Epithelial cell of proximal tubule (primary cell): Measurements from ENCODE around the gene GNG12. TPM values are rescaled to one million over a fixed set of nuclear protein-coding genes. Genes with fewer than 3 reads are reported as not detected.

Experiments
- DNase-seq: peaks from one replicate; pipeline ENCODE4 v3.0.0-alpha.2; 2011; ENCODE audit warnings: low read depth
- H3K4me3 ChIP-seq: 2 replicates; pipeline ENCODE4 v1.5.1; 2011; ENCODE audit warnings: low read depth, mild to moderate bottlenecking, low read length
- total RNA-seq: library from RNA; depleted of rRNA; stranded (reverse); fragments of >200 nt; gene quantifications from 2 replicates; pipeline ENCODE4 v1.2.3, GENCODE V29; 2015
- TF ChIP-seq, protein P1 (sequence below): conservative IDR thresholded peaks from 2 replicates; pipeline ENCODE4 v1.5.1; 2012; ENCODE audit warnings: low read depth, mild to moderate bottlenecking, low read length

The GNG12 gene
- total RNA-seq, 1 donor from 2014 or later = 67.1 TPM

DNA sequence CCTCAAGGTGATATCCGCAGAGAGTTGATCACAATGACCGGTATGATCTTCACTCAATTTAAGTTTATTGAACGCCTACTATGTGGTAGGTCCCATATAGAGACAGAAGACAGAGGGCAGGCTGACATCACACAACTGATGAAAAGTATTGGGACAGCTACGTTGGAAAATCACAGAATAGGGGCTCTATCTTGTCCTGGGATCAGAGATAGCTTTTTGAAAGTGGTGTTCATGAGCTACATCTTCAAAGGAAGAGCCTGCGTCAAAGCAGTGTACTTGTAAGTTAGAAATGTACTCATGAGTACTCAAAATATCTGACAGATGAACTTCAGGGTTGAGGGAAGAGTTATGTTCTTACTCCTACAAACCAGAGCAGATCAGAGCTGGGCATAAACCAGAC, 93.9 kb downstream of the GNG12 start:
- TF ChIP-seq, protein P1, sequence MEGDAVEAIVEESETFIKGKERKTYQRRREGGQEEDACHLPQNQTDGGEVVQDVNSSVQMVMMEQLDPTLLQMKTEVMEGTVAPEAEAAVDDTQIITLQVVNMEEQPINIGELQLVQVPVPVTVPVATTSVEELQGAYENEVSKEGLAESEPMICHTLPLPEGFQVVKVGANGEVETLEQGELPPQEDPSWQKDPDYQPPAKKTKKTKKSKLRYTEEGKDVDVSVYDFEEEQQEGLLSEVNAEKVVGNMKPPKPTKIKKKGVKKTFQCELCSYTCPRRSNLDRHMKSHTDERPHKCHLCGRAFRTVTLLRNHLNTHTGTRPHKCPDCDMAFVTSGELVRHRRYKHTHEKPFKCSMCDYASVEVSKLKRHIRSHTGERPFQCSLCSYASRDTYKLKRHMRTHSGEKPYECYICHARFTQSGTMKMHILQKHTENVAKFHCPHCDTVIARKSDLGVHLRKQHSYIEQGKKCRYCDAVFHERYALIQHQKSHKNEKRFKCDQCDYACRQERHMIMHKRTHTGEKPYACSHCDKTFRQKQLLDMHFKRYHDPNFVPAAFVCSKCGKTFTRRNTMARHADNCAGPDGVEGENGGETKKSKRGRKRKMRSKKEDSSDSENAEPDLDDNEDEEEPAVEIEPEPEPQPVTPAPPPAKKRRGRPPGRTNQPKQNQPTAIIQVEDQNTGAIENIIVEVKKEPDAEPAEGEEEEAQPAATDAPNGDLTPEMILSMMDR = no peak
- no peak for DNase-seq
- no peak overlapping the region for H3K4me3 ChIP-seq

DNA sequence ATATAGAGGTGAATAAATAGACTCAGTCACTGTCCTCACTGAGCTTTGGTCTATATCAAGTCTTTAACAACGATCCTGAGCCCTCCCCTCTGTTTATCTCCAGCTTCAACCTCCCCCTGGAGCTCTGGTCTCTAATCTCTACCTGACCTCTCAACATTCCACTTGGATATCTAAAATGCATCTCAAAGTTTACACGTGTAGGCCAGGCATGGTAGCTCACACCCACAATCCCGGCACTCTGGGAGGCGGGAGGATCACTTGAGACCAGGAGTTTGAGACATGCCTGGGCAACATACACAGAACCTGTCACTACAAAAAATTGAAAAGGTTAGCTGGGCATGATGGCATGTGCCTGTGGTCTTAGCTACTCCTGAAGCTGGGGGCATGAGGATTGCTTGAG, 94.9 kb downstream of the GNG12 start:
- TF ChIP-seq, protein P1 = no peak
- H3K4me3 ChIP-seq = no peak overlapping the region
- DNase-seq = no peak

DNA sequence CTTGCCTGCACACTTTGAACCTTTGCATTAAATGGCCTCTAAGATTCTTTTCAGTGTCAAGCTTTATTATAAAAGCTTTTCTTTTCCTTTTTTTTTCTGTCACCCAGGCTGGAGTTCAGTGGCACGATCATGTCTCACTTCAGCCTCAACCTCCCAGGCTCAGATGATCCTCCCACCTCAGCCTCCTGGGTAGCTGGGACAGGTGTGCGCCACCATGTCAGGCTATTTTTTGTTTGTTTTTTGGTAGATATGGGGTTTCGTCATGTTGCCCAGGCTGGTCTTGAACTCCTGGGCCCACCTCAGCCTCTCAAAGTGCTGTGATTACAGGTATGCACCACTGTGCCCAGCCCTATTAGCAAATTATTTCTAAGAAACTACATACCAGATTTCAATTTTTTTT, 95.4 kb downstream of the GNG12 start:
- DNase-seq = no peak
- TF ChIP-seq, protein P1 = no peak
- no peak overlapping the region for H3K4me3 ChIP-seq

DNA sequence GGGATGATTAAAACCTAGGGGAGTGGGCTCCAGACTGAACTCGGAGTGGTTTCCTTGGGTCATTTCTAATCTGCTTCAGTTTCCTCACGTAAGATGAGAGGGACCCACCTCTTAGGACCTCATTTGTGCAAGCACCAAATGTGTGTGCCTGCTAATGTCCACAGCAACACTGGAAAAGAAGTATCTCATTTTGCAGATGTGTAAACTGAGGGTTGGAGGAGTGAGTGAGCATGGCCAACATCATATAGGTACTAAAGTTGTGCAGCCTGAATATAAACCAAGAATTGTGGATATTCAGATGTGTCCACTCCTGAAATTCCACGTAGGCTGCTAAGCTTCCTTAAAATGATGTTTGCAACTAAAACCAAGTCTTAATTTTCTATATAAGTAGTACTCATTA, 96.5 kb downstream of the GNG12 start:
- TF ChIP-seq, protein P1 = no peak
- peak overlapping the region; percentile 7 for H3K4me3 ChIP-seq
- no peak for DNase-seq

DNA sequence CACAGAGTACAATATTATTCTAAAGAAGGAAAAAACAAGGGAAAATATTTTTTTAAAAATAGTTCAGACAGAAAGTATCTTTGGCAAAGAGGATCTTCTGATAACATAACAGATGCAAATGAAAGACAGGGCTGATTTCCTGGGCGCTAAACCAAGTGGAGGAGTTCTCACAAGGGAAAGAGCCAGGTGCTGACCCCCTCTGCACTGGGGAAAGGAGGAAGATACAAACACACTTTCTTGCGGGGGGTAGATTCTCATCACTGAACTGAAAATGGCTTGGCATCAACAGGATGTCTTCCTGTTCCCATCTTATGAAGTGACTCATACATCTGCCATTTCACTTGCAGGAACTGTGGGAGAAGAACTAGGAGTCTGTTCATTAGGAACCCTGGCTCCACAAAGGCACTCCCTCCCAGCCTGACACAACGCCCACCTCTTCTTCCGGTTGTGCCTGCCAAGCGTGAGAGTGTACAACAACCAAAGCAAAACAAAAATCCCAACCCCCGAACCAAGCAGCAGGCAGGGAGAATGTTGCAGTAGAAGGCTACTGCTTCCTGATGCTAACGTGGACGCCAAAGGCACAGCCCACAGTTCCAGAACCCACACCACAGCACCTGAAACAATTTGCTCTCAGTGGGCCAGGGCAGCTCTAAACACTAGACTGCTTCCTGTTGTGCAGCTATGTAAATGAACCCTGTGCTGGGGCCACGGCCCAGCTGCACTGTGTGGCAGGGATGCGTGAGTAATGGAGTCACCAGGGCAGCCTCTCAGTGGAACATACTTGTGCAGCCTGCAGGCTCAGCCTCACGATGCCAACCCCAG, 97.2 kb downstream of the GNG12 start:
- peak; percentile 91 for DNase-seq
- H3K4me3 ChIP-seq = peak overlapping the region; percentile 31

DNA sequence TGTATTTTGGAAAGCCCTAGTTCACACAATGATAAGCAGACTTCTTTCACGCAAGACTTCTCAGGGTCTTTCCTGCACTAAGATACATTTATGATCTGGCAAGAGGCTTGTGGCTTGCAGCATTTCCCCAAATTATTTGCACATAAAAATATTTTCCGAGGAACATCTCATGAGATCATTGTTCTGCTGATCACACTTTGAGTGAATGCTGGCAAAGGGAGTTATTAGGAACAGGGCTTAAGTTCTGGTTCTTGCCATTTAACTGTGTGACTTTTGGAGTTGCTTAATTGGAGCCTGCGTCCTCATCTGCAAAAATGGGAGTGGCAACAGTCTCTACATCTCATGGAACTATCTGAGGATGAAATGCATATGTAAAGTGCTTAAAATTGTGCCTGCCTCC, 98.1 kb downstream of the GNG12 start:
- TF ChIP-seq, protein P1 = no peak
- H3K4me3 ChIP-seq = no peak overlapping the region
- DNase-seq = no peak

More for the DNA sequence above, 97.2 kb downstream of the GNG12 start:
- TF ChIP-seq, protein P1 = no peak

DNA sequence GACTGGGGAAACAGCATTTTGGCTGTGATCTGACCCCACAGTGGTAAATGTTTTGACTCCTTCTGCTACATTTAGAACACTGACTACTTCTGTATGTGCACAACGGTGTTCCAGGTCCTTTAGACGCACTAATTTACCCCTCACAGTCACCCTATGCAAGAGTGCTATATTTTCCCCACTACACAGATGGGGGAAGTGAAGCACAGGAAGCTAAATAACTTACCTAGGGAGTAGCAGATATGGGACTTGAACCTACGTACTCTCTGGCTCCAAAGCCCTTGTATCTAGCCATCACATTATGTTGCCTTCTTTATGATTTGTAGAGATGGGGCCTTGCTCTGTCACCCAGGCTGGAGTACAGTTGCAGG, 99.0 kb downstream of the GNG12 start:
- TF ChIP-seq, protein P1 = no peak
- no peak for DNase-seq
- H3K4me3 ChIP-seq = no peak overlapping the region
